Mesendoderm (in vitro differentiated cells): Measurements from ENCODE around the gene GNAZ.

Source experiments
- DNase-seq: peaks from one replicate; pipeline ENCODE4 v3.0.0; 2013
- H2AK5ac ChIP-seq: 2 replicates; pipeline ENCODE4 v1.6.1; 2013; ENCODE audit warnings: low read length, inconsistent platforms
- H2BK120ac ChIP-seq: 2 replicates; pipeline ENCODE4 v1.6.1; 2013; ENCODE audit warnings: low read depth, mild to moderate bottlenecking, low read length, moderate library complexity, mixed read lengths
- H2BK15ac ChIP-seq: replicated peaks from 2 replicates; pipeline ENCODE4 v1.6.1; 2013; ENCODE audit warnings: low read depth, mild to moderate bottlenecking, moderate library complexity
- H2BK5ac ChIP-seq: 2 replicates; pipeline ENCODE4 v1.6.1; 2013; ENCODE audit warnings: low read length, inconsistent platforms
- H3K18ac ChIP-seq: 2 replicates; pipeline ENCODE4 v1.6.1; 2013; ENCODE audit warnings: mild to moderate bottlenecking, low read length, mixed read lengths
- H3K23ac ChIP-seq: one replicate; pipeline ENCODE4 v1.6.1; 2013; ENCODE audit warnings: low read length
- H3K27ac ChIP-seq: 2 replicates; pipeline ENCODE4 v1.5.1; 2013; ENCODE audit warnings: low read depth, mild to moderate bottlenecking, inconsistent platforms, low read length, moderate library complexity
- H3K27me3 ChIP-seq: 2 replicates; pipeline ENCODE4 v1.6.1; 2013; ENCODE audit warnings: low read length, control low read depth, mild to moderate bottlenecking, inconsistent platforms; ENCODE audit not compliant: insufficient read depth, poor library complexity
- H3K36me3 ChIP-seq: 2 replicates; pipeline ENCODE4 v1.6.1; 2013; ENCODE audit warnings: low read length, inconsistent platforms; ENCODE audit not compliant: control insufficient read depth, insufficient read depth
- H3K4ac ChIP-seq: one replicate; pipeline ENCODE4 v1.6.1; 2013; ENCODE audit warnings: low read depth, mild to moderate bottlenecking, low read length, moderate library complexity
- H3K4me1 ChIP-seq: 2 replicates; pipeline ENCODE4 v1.6.1; 2013; ENCODE audit warnings: low read depth, low read length, inconsistent platforms; ENCODE audit not compliant: control insufficient read depth
- H3K4me2 ChIP-seq: 2 replicates; pipeline ENCODE4 v1.6.1; 2013; ENCODE audit warnings: low read length
- H3K4me3 ChIP-seq: 2 replicates; pipeline ENCODE4 v1.5.1; 2013; ENCODE audit warnings: mild to moderate bottlenecking, low read length
- H3K56ac ChIP-seq: one replicate; pipeline ENCODE4 v1.6.1; 2013; ENCODE audit warnings: low read length
- H3K79me1 ChIP-seq: 2 replicates; pipeline ENCODE4 v1.6.1; 2013; ENCODE audit warnings: low read length, inconsistent platforms
- H3K79me2 ChIP-seq: 2 replicates; pipeline ENCODE4 v1.6.1; 2013; ENCODE audit warnings: mild to moderate bottlenecking, low read length; ENCODE audit not compliant: control insufficient read depth, insufficient read depth
- H3K9ac ChIP-seq: 2 replicates; pipeline ENCODE4 v1.6.1; 2013; ENCODE audit warnings: low read length, inconsistent platforms
- H4K5ac ChIP-seq: one replicate; pipeline ENCODE4 v1.6.1; 2013; ENCODE audit warnings: low read length
- H4K8ac ChIP-seq: one replicate; pipeline ENCODE4 v1.6.1; 2013; ENCODE audit warnings: low read depth, mild to moderate bottlenecking, control low read depth, low read length, moderate library complexity
- WGBS: extraction: QIAGEN DNeasy Blood & Tissue Kit; methylation state at CpG from one replicate; pipeline ENCODE4 v1.1.7; 2013; ENCODE audit warnings: low lambda C conversion rate, missing lambda C conversion rate; ENCODE audit not compliant: insufficient coverage; ENCODE audit errors: extremely low coverage; 5-methylcytosine and 5-hydroxymethylcytosine counted together

Gene GNAZ

DNA sequence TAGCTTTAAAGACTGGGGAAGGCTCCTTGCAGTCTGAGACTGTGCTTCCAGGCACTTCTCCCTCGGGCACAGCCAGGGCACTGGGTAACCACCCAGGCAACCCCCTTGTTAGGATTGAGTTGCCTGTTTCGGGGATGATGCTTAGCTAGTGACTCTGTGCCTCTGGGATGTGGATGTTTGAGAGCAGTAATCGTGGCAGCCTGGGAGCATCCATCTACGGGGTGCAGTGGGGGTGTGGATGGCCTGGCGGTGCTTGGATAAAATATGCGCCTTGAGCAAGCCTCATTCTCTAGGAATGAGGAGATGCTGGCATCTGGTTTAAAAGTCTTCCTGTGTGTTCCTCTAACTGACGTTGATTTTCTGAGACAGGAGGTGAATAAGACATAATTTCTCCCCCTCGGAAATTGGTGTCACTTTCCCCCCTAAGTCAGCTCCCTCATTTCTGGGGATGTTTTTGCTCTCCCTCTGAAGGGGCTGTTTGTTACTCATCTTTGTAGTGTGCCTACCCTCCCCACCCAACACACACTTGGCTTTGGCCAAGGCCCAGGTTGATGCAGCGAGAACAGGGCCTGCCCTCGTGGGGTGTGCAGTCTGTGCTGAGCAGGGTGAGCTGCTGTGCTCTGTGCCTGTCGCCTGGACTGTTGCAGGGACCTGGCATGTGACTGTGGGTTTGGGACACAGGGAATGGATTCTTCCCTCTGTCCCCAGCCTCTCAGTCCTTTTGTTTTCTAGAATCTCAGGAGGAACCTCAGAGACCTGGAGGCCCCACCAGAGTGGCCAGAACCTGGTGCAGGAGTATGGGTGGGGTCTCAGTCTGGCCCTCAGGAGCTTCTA, 2.0 kb downstream of the GNAZ start:
- DNase-seq = peak; percentile 16
- Histone ChIP-seq H3K56ac (no peak overlapping the region), H4K8ac (no peak overlapping the region), H3K9ac (no peak overlapping the region), H2BK5ac (no peak overlapping the region), H3K27me3 (peaks cover 6% of the 10 kb centered on the region), H3K27ac (no peak overlapping the region), H3K23ac (no peak overlapping the region), H3K4me3 (no peak overlapping the region), H2AK5ac (no peak overlapping the region), H3K4me1 (no peaks in the 10 kb centered on the region), H3K18ac (no peak overlapping the region), H3K4ac (no peak overlapping the region), H2BK15ac (no peak overlapping the region), H2BK120ac (no peak overlapping the region), H3K79me1 (peaks cover 2% of the 10 kb centered on the region), H3K79me2 (no peaks in the 10 kb centered on the region), H3K4me2 (no peak overlapping the region), H4K5ac (no peak overlapping the region), H3K36me3 (no peaks in the 10 kb centered on the region)
- WGBS = no CpG with 5 or more reads among the region's 11 CpGs

DNA sequence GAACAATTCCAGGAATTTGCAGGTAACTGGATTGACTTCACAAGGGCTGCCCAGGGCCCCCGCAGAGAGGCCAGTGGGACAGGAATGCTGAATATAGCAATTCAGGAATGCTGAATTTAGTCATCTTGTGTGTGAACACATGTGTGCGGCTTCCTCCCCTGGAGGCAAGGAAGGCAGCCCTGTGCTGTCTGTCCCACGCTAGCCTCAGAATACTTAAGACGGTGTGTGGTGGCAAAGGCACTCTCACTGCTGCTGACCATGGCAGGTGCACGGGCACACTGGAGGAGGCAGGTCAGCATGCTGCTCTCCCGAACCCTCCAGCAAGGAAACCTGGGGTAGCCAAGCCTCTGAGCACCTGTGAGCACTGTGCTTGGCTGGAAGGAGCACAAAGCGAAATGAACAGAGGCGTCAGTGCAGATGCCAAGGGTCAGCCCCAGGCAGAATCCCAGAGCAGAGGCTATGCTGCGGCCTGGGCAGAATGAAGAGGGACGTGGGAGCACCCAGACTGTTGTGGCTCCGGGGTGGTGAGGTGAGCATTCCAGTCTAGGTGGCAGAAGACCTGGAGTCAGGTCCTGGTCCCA, 2.7 kb downstream of the GNAZ start:
- Histone ChIP-seq H3K27ac (no peak overlapping the region), H4K5ac (no peak overlapping the region), H2BK5ac (no peak overlapping the region), H3K9ac (no peak overlapping the region), H2BK15ac (no peak overlapping the region), H3K36me3 (no peaks in the 10 kb centered on the region), H3K79me2 (no peaks in the 10 kb centered on the region), H3K4me3 (no peak overlapping the region), H3K79me1 (peaks cover 2% of the 10 kb centered on the region), H3K18ac (no peak overlapping the region), H3K23ac (no peak overlapping the region), H3K56ac (no peak overlapping the region), H3K4me1 (no peaks in the 10 kb centered on the region), H4K8ac (no peak overlapping the region), H2BK120ac (no peak overlapping the region), H3K27me3 (peaks cover 6% of the 10 kb centered on the region), H3K4ac (no peak overlapping the region), H3K4me2 (no peak overlapping the region), H2AK5ac (no peak overlapping the region)
- DNase-seq = peak; percentile 62
- WGBS = no CpG with 5 or more reads among the region's 11 CpGs

DNA sequence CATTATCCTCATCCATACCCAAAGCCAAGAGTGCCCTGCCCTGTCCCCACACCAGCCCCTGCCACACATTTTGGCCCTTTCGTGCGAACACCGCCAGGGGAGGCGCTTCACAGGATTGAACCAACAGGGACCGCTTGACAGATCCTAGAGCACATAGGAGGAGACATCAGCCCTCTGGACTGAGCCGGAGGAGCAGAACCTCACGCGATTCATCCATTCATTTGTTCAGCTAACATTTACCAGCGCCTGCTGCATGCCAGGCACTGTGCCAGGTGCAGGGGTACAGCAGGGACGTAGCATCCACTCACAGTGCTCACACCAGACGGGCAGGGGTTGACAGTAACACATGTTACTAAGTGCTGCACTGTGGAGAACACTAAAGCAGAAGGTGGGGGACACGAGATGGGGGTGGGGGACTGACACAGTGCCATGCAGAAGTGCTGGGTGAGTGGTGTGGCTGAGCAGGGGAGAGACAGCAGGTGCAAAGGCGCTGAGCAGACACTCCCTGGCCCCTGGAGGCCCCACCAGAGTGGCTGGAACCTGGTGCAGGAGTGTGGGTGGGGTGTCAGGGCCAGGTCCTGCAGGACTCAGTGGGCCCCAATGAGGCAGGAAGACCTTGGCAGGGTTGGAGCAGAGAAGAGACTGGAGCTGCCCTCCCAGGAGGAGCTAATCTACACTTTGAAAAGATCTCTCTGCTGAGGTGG, 3.4 kb downstream of the GNAZ start:
- no peak overlapping the region for H3K27ac ChIP-seq
- no peak overlapping the region for H4K5ac ChIP-seq
- peaks cover 2% of the 10 kb centered on the region for H3K79me1 ChIP-seq
- no peaks in the 10 kb centered on the region for H3K36me3 ChIP-seq
- DNase-seq = no peak
- no peaks in the 10 kb centered on the region for H3K79me2 ChIP-seq
- no peak overlapping the region for H3K18ac ChIP-seq
- peaks cover 6% of the 10 kb centered on the region for H3K27me3 ChIP-seq
- no peak overlapping the region for H2BK5ac ChIP-seq
- no peak overlapping the region for H3K23ac ChIP-seq
- no peak overlapping the region for H3K4ac ChIP-seq
- H4K8ac ChIP-seq = no peak overlapping the region
- H3K9ac ChIP-seq = no peak overlapping the region
- no CpG with 5 or more reads among the region's 13 CpGs for WGBS
- H3K4me2 ChIP-seq = no peak overlapping the region
- no peaks in the 10 kb centered on the region for H3K4me1 ChIP-seq
- no peak overlapping the region for H3K56ac ChIP-seq
- no peak overlapping the region for H2BK120ac ChIP-seq
- no peak overlapping the region for H2BK15ac ChIP-seq
- no peak overlapping the region for H3K4me3 ChIP-seq
- H2AK5ac ChIP-seq = no peak overlapping the region

DNA sequence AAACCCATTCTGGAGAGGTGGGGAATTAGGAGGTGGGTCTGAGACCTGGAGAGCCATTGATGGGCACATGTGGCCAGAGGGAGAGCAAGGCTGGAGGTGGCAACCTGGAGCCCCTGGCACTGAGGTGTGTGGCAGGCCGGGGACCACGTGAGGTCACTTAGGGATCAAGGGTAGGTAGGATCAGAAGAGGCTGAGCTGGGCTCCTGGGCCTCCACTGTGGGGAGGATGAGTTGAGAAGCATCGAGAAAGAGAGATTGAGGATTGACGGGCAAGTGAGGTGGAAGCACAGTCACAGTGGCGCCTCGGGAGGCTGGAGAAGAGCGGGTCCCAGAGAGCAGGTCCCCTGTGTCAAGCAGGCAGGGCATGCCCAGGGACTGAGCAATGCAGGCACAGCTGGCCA, 4.1 kb downstream of the GNAZ start:
- no peak overlapping the region for H2BK15ac ChIP-seq
- H2BK5ac ChIP-seq = no peak overlapping the region
- no peak overlapping the region for H3K9ac ChIP-seq
- H2AK5ac ChIP-seq = no peak overlapping the region
- H3K4ac ChIP-seq = no peak overlapping the region
- no peaks in the 10 kb centered on the region for H3K36me3 ChIP-seq
- no peaks in the 10 kb centered on the region for H3K79me2 ChIP-seq
- DNase-seq = no peak
- no peak overlapping the region for H2BK120ac ChIP-seq
- no CpG with 5 or more reads among the region's 7 CpGs for WGBS
- H3K18ac ChIP-seq = no peak overlapping the region
- no peak overlapping the region for H3K27ac ChIP-seq
- H3K23ac ChIP-seq = no peak overlapping the region
- H3K4me1 ChIP-seq = no peaks in the 10 kb centered on the region
- peaks cover 6% of the 10 kb centered on the region for H3K27me3 ChIP-seq
- no peak overlapping the region for H3K4me3 ChIP-seq
- no peak overlapping the region for H3K56ac ChIP-seq
- H3K79me1 ChIP-seq = peaks cover 2% of the 10 kb centered on the region
- H4K5ac ChIP-seq = no peak overlapping the region
- no peak overlapping the region for H4K8ac ChIP-seq
- H3K4me2 ChIP-seq = no peak overlapping the region

DNA sequence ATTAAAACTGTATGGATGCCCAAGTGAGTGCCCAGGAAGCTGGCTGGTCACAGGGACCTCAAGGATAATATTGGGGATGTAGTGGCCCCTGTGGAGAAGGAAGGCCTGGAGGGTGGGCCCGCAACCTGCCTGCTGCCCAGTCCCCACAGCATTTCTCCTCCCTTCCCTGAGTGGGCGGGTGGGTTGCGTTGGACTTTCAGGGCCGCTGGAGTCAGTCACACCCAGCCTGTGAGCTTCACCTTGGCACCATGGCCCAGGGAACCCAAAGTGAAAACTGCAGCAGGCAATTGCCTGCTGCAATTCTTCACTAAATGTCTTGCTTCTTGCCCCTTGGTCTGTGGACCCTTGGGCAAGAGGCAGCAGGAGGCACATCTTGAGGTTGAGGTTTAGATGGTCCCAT, 4.7 kb downstream of the GNAZ start:
- no peak overlapping the region for H4K5ac ChIP-seq
- H3K23ac ChIP-seq = no peak overlapping the region

More for the DNA sequence above, 4.7 kb downstream of the GNAZ start:
- DNase-seq = no peak
- WGBS = no CpG with 5 or more reads among the region's 4 CpGs
- Histone ChIP-seq H3K4me1 (no peaks in the 10 kb centered on the region), H3K36me3 (no peaks in the 10 kb centered on the region), H3K27me3 (peaks cover 6% of the 10 kb centered on the region), H3K79me1 (peaks cover 2% of the 10 kb centered on the region), H2BK15ac (no peak overlapping the region), H2BK120ac (no peak overlapping the region), H2BK5ac (no peak overlapping the region), H4K8ac (no peak overlapping the region), H2AK5ac (no peak overlapping the region), H3K56ac (no peak overlapping the region), H3K4ac (no peak overlapping the region), H3K9ac (no peak overlapping the region), H3K79me2 (no peaks in the 10 kb centered on the region), H3K4me3 (no peak overlapping the region), H3K18ac (no peak overlapping the region), H3K4me2 (no peak overlapping the region), H3K27ac (no peak overlapping the region)
